H1 (cell line): ENCODE measurements around the gene CEP41. TPM values are rescaled to one million over a fixed set of nuclear protein-coding genes. Genes with fewer than 3 reads are reported as not detected.

Experiments used
- CHD7 ChIP-seq: fragments of 300-600 bp; sonication (generic); IDR thresholded peaks from 2 replicates; pipeline ENCODE4 v1.7.1; 2012; ENCODE audit warnings: low read length, moderate library complexity, mild to moderate bottlenecking, inconsistent platforms; ENCODE audit not compliant: insufficient replicate concordance
- EGR1 ChIP-seq: IDR thresholded peaks from 2 replicates; pipeline ENCODE4 v1.6.1; 2011; ENCODE audit warnings: low read depth, low read length, borderline replicate concordance
- POLR2AphosphoS5 ChIP-seq: IDR thresholded peaks from 2 replicates; pipeline ENCODE4 v1.6.1; 2011; ENCODE audit warnings: low read depth, low read length
- RFX5 ChIP-seq: IDR thresholded peaks from 2 replicates; pipeline ENCODE4 v1.6.1; 2011; ENCODE audit warnings: low read depth, low read length, improper control_type of control experiment, borderline replicate concordance
- RNF2 ChIP-seq: fragments of 200-900, 300-1000 bp; sonication (generic); IDR thresholded peaks from 2 replicates; pipeline ENCODE4 v1.7.1; 2016; ENCODE audit warnings: borderline replicate concordance, low read depth, mild to moderate bottlenecking, antibody characterized with exemption, low read length; ENCODE audit not compliant: poor library complexity, severe bottlenecking; ENCODE audit errors: missing control alignments
- polyA plus RNA-seq, 7 experiments: library from polyadenylated mRNA; depleted of rRNA in 3 of 7; stranded (reverse) in 5 of 7; unstranded in 2 of 7; fragments of >200 nt in 5 of 7; fragments of 200-250 nt in 2 of 7; gene quantifications; 1 replicate in 5 of 7; 2 replicates in 1 of 7; 4 replicates in 1 of 7; pipeline versions ENCODE4 v1.2.1 to v1.2.3, GENCODE V29; 2011 to 2013; ENCODE audit warnings: missing spikeins in 2 of 7, mixed read lengths in 2 of 7
- total RNA-seq: library from RNA; stranded (reverse); fragmentation: NEBNext Ultra II Directional; extraction: Animal tissue kit (Norgen Biotek cat#: 25700); gene quantifications from 2 replicates; pipeline ENCODE4 v1.2.1, GENCODE V29; 2021

CEP41 gene
- total and polyA plus RNA-seq, 2 of the 8 experiments (the other 6 are each of a cell fraction or from before 2014, with no cell fraction given) = 9.3 to 12.8 TPM

DNA sequence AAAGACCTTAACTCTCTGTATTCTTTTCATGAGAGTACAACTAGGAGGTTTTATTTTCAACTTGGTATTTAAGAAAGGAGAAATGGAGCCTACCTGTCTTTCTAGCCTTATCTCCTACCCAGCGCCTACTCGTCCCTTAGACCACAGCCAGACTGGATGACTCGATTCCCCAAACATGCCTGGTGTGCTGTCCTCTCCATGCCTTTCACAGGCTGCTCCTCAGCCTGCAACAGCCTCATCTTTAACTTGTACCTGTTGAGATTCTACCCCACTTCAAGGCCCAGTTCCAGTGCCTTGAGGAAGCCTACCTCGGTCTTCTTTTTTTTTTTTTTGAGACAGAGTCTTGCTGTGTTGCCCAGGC lies 31.1 kb downstream of the CEP41 start (continued):
- TF ChIP-seq CHD7 (no peak), RNF2 (no peak), POLR2AphosphoS5 (no peak), RFX5 (no peak), EGR1 (no peak)
